Parathyroid adenoma (tissue), 2 donors: ENCODE data around the gene LAMA3.

Source experiments
- H2AFZ ChIP-seq: fragments of 300-600 bp; sonication (generic); one replicate; pipeline ENCODE4 v1.7.0; 2017; ENCODE audit warnings: antibody characterized with exemption, mild to moderate bottlenecking
- H3K27ac ChIP-seq: fragments of 300-600 bp; sonication (generic); one replicate; pipeline ENCODE4 v1.7.0; 2017
- H3K27me3 ChIP-seq: fragments of 300-600 bp; sonication (generic); one replicate; pipeline ENCODE4 v1.7.0; 2017; ENCODE audit warnings: low read length; ENCODE audit not compliant: control insufficient read depth, insufficient read depth
- H3K36me3 ChIP-seq: fragments of 300-600 bp; sonication (generic); one replicate; pipeline ENCODE4 v1.7.0; 2017; ENCODE audit warnings: low read length; ENCODE audit not compliant: control insufficient read depth, insufficient read depth
- H3K4me1 ChIP-seq: fragments of 300-600 bp; sonication (generic); one replicate; pipeline ENCODE4 v1.7.0; 2017; ENCODE audit warnings: control low read depth
- H3K4me2 ChIP-seq: fragments of 300-600 bp; sonication (generic); one replicate; pipeline ENCODE4 v1.7.0; 2017; ENCODE audit warnings: low read length
- H3K4me3 ChIP-seq: fragments of 300-600 bp; sonication (generic); one replicate; pipeline ENCODE4 v1.7.0; 2017; ENCODE audit warnings: low read depth, low read length
- H3K79me2 ChIP-seq: fragments of 300-600 bp; sonication (generic); one replicate; pipeline ENCODE4 v1.7.0; 2017; ENCODE audit warnings: control low read depth
- H3K9ac ChIP-seq: fragments of 300-600 bp; sonication (generic); one replicate; pipeline ENCODE4 v1.7.0; 2017; ENCODE audit warnings: mild to moderate bottlenecking
- H3K9me3 ChIP-seq: fragments of 300-600 bp; sonication (generic); one replicate; pipeline ENCODE4 v1.7.0; 2017; ENCODE audit warnings: low read length; ENCODE audit not compliant: control insufficient read depth
- TF ChIP-seq, protein P1 (sequence below): fragments of 300-600 bp; sonication (generic); IDR thresholded peaks from one replicate; pipeline ENCODE4 v1.7.0; 2017; ENCODE audit warnings: antibody characterized with exemption, mild to moderate bottlenecking
- donor health status: primary hyperparathyroidism.

LAMA3 gene

DNA sequence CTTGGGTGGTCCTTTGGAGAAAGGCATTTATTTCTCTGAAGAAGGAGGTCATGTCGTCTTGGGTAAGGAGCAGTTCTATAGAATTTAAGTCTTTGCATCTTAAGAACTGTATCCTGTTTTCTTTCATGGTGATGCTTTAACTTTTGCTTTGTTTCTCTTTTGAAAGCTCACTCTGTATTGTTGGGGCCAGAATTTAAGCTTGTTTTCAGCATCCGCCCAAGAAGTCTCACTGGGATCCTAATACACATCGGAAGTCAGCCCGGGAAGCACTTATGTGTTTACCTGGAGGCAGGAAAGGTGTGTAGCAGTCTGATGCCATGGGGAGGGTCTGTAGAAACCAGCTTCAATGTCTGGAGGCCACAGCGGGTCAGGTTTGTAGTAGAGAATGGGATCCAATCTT is 260.6 kb downstream of the LAMA3 start:
- Histone ChIP-seq H2AFZ (no peak overlapping the region), H3K79me2 (no peaks in the 10 kb centered on the region), H3K9me3 (no peaks in the 10 kb centered on the region), H3K27ac (no peak overlapping the region), H3K4me2 (no peak overlapping the region), H3K9ac (no peak overlapping the region), H3K27me3 (no peaks in the 10 kb centered on the region), H3K36me3 (no peaks in the 10 kb centered on the region), H3K4me1 (no peaks in the 10 kb centered on the region), H3K4me3 (no peak overlapping the region)
- TF ChIP-seq, protein P1, sequence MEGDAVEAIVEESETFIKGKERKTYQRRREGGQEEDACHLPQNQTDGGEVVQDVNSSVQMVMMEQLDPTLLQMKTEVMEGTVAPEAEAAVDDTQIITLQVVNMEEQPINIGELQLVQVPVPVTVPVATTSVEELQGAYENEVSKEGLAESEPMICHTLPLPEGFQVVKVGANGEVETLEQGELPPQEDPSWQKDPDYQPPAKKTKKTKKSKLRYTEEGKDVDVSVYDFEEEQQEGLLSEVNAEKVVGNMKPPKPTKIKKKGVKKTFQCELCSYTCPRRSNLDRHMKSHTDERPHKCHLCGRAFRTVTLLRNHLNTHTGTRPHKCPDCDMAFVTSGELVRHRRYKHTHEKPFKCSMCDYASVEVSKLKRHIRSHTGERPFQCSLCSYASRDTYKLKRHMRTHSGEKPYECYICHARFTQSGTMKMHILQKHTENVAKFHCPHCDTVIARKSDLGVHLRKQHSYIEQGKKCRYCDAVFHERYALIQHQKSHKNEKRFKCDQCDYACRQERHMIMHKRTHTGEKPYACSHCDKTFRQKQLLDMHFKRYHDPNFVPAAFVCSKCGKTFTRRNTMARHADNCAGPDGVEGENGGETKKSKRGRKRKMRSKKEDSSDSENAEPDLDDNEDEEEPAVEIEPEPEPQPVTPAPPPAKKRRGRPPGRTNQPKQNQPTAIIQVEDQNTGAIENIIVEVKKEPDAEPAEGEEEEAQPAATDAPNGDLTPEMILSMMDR: no peak

- H3K79me2 ChIP-seq: no peaks in the 10 kb centered on the region
- H3K4me1 ChIP-seq: no peaks in the 10 kb centered on the region
- H3K4me3 ChIP-seq: no peak overlapping the region
- no peaks in the 10 kb centered on the region for H3K36me3 ChIP-seq
- no peak overlapping the region for H3K27ac ChIP-seq
- H3K9ac ChIP-seq: no peak overlapping the region
- TF ChIP-seq, protein P1: no peak
- H3K9me3 ChIP-seq: no peaks in the 10 kb centered on the region
- H2AFZ ChIP-seq: no peak overlapping the region
- no peaks in the 10 kb centered on the region for H3K27me3 ChIP-seq
- H3K4me2 ChIP-seq: no peak overlapping the region
Measured at GRCh38 chr18:23950644-23951043, 261.4 kb downstream of the LAMA3 start.

DNA sequence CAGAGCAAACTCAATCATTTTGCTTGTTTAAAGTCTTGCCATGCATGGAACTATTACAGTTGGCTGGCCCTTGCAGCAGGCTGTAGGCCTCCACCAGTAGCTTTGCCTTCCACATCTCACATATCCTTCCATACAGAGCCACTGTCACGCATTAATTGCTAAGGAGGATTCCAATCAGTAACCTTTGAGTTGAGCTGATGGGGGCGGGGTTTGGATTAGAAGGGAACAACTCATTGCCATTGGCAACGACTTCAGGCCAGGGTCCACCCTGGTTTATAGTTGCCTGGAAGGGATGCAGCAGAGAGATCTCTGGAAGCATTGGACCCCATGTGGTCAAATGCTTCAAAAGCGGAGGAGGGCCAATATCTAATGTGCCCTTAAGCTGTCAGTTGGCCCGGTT is 262.0 kb downstream of the LAMA3 start:
- TF ChIP-seq, protein P1: no peak
- Histone ChIP-seq H2AFZ (no peak overlapping the region), H3K4me2 (no peak overlapping the region), H3K27me3 (no peaks in the 10 kb centered on the region), H3K9me3 (no peaks in the 10 kb centered on the region), H3K36me3 (no peaks in the 10 kb centered on the region), H3K4me3 (no peak overlapping the region), H3K4me1 (no peaks in the 10 kb centered on the region), H3K27ac (no peak overlapping the region), H3K9ac (no peak overlapping the region), H3K79me2 (no peaks in the 10 kb centered on the region)

DNA sequence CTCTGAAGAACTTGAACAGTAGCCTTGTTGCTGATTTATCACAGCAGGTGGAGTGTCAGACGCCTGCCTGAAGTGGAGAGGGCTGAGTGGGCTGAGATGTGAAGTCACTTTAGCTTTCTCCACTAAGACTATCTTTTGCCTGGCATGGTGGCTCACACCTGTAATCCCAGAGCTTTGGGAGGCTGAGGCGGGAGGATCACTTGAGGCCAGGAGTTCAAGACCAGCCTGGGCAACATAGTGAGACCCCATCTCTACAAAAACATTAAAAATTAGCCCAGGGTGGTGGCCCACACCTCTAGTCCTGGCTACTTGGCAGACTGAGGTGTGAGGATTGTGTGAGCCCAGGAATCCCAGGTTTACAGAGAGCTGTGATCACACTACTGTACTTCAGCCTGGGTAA is 264.7 kb downstream of the LAMA3 start:
- Histone ChIP-seq H3K79me2 (no peaks in the 10 kb centered on the region), H3K9me3 (no peaks in the 10 kb centered on the region), H3K27me3 (no peaks in the 10 kb centered on the region), H3K9ac (no peak overlapping the region), H3K4me2 (no peak overlapping the region), H3K4me3 (no peak overlapping the region), H3K4me1 (no peaks in the 10 kb centered on the region), H3K27ac (no peak overlapping the region), H3K36me3 (no peaks in the 10 kb centered on the region), H2AFZ (no peak overlapping the region)
- TF ChIP-seq, protein P1: no peak

DNA sequence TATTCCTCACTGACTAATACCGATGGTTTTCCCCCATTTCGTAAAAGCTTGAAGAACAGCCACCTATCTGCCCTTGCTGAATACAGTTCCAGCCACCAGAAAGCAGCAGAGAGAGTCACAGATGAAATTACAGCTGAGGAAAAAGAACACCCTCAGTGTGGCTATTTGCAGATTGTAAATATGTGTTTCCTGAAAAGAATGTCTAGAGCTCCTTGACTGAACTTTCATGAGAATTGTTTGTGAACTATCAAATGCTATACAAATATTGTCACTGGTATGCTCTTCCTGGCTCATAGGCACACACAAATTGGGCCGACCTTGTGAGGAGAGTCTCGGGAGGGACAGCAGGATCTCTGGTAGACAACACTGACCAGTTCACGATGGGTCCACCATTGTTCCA is 267.2 kb downstream of the LAMA3 start:
- TF ChIP-seq, protein P1: no peak
- Histone ChIP-seq H3K4me3 (no peak overlapping the region), H3K9ac (no peak overlapping the region), H2AFZ (no peak overlapping the region), H3K27ac (no peak overlapping the region), H3K79me2 (no peaks in the 10 kb centered on the region), H3K9me3 (no peaks in the 10 kb centered on the region), H3K27me3 (no peaks in the 10 kb centered on the region), H3K36me3 (no peaks in the 10 kb centered on the region), H3K4me2 (no peak overlapping the region), H3K4me1 (no peaks in the 10 kb centered on the region)
